ENCODE results near the gene OCA2. TPM values are rescaled to one million over a fixed set of nuclear protein-coding genes. Genes with fewer than 3 reads are reported as not detected.

OCA2 gene
- total and polyA plus RNA-seq, 4 donors, result 0.49 to 23.0 (median 2.3) TPM

- DNase-seq, result no peak
- H3K9me3 ChIP-seq (ENCODE audit: control insufficient read depth in 4 of 4, insufficient read depth in 3 of 4, low read length in 3 of 4), result peaks cover 0 to 4% (median 0%) of the 10 kb centered on the region in 4 donors
- no peaks in the 10 kb centered on the region for H3K4me1 ChIP-seq (ENCODE audit: control insufficient read depth in 5 of 5, insufficient read depth in 5 of 5, low read length in 5 of 5)
- no peak for ATAC-seq (ENCODE audit: insufficient read depth, low FRiP score)
- no peak overlapping the region for H3K4me3 ChIP-seq
- no peaks in the 10 kb centered on the region for H3K36me3 ChIP-seq (ENCODE audit: control insufficient read depth in 4 of 4, insufficient read depth in 4 of 4, low read length in 4 of 4)
- no peak for TF ChIP-seq CTCF (IDR thresholded peaks at IDR 0.05; ENCODE audit: control extremely low read depth, extremely low read depth)
- H3K9ac ChIP-seq (ENCODE audit: insufficient read depth in 1 of 2, low read length in 2 of 2), result no peak overlapping the region
- no peaks in the 10 kb centered on the region for H3K27me3 ChIP-seq (ENCODE audit: control insufficient read depth in 3 of 3, insufficient read depth in 3 of 3, low read length in 2 of 3)
- no peak overlapping the region for H3K27ac ChIP-seq (ENCODE audit: low read depth in 1 of 2, low read length in 1 of 2)
- WGBS, 2 donors, result 90 to 94% methylated on average over 13 of the region's 13 CpGs
Observed at GRCh38 chr15:27835233-27835939, 263.7 kb downstream of the OCA2 start.

- no peak for DNase-seq
Observed at GRCh38 chr15:27834684-27835083, 264.4 kb downstream of the OCA2 start.

GRCh38 chr15:27833974-27834373 lies 265.1 kb downstream of the OCA2 start:
- Histone ChIP-seq H3K27ac (ENCODE audit: low read depth in 1 of 2, low read length in 1 of 2) (no peak overlapping the region), H3K36me3 (ENCODE audit: control insufficient read depth in 4 of 4, insufficient read depth in 4 of 4, low read length in 4 of 4) (no peaks in the 10 kb centered on the region), H3K27me3 (ENCODE audit: control insufficient read depth in 3 of 3, insufficient read depth in 3 of 3, low read length in 2 of 3) (no peaks in the 10 kb centered on the region), H3K9ac (ENCODE audit: insufficient read depth in 1 of 2, low read length in 2 of 2) (no peak overlapping the region), H3K4me3 (no peak overlapping the region), H3K9me3 (ENCODE audit: control insufficient read depth in 4 of 4, insufficient read depth in 3 of 4, low read length in 3 of 4) (peaks cover 0 to 4% (median 0%) of the 10 kb centered on the region in 4 donors), H3K4me1 (ENCODE audit: control insufficient read depth in 5 of 5, insufficient read depth in 5 of 5, low read length in 5 of 5) (no peaks in the 10 kb centered on the region)
- TF ChIP-seq CTCF (IDR thresholded peaks at IDR 0.05; ENCODE audit: control extremely low read depth, extremely low read depth), result no peak
- DNase-seq (no peak), ATAC-seq (ENCODE audit: insufficient read depth, low FRiP score) (no peak)
- WGBS, 2 donors, result 69 to 82% methylated on average over 2 of the region's 2 CpGs

More at GRCh38 chr15:27834684-27835083, 264.4 kb downstream of the OCA2 start:
- ATAC-seq (ENCODE audit: insufficient read depth, low FRiP score), result no peak
- Histone ChIP-seq H3K27ac (ENCODE audit: low read depth in 1 of 2, low read length in 1 of 2) (no peak overlapping the region), H3K27me3 (ENCODE audit: control insufficient read depth in 3 of 3, insufficient read depth in 3 of 3, low read length in 2 of 3) (no peaks in the 10 kb centered on the region), H3K36me3 (ENCODE audit: control insufficient read depth in 4 of 4, insufficient read depth in 4 of 4, low read length in 4 of 4) (no peaks in the 10 kb centered on the region), H3K9me3 (ENCODE audit: control insufficient read depth in 4 of 4, insufficient read depth in 3 of 4, low read length in 3 of 4) (peaks cover 0 to 4% (median 0%) of the 10 kb centered on the region in 4 donors), H3K9ac (ENCODE audit: insufficient read depth in 1 of 2, low read length in 2 of 2) (no peak overlapping the region), H3K4me1 (ENCODE audit: control insufficient read depth in 5 of 5, insufficient read depth in 5 of 5, low read length in 5 of 5) (no peaks in the 10 kb centered on the region), H3K4me3 (no peak overlapping the region)
- WGBS, 2 donors, result 88 to 94% methylated on average over 10 of the region's 10 CpGs
- no peak for TF ChIP-seq CTCF (IDR thresholded peaks at IDR 0.05; ENCODE audit: control extremely low read depth, extremely low read depth)

Measured in lung (tissue), 12 donors.